GM18508 (cell line): ENCODE results near the gene ANKRD16.
A peak's percentile ranks its signal among the peaks of the same experiment; 100 is the strongest.

Experiments
- ATAC-seq: cut with Tn5 transposase; IDR thresholded peaks from one replicate; pipeline ENCODE4 v1.9.1; 2021; ENCODE audit warnings: moderate number of reproducible peaks; ENCODE audit not compliant: insufficient read depth, unreplicated experiment

Gene ANKRD16

GRCh38 chr10:5904227-5904626, 14.5 kb upstream of the ANKRD16 start:
- ATAC-seq, result peak; percentile 90

DNA sequence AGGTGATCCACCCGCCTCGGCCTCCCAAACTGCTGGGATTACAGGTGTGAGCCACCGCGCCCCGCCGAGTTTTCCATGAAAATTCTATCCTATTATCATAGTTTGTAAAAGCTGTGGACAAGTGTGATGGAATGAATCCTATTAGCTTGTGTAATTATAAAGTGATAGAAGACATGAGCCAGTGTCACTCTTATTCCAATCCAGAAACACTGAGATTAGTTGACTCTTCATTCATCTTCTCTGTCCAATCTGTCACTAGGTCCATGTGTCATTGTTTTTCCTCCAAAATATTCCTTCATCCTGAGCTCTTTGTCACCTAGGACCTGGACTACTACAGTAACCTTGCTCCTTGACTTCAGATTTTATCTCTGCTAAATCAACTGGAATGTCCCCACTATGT, 13.9 kb upstream of the ANKRD16 start:
- no peak for ATAC-seq

DNA sequence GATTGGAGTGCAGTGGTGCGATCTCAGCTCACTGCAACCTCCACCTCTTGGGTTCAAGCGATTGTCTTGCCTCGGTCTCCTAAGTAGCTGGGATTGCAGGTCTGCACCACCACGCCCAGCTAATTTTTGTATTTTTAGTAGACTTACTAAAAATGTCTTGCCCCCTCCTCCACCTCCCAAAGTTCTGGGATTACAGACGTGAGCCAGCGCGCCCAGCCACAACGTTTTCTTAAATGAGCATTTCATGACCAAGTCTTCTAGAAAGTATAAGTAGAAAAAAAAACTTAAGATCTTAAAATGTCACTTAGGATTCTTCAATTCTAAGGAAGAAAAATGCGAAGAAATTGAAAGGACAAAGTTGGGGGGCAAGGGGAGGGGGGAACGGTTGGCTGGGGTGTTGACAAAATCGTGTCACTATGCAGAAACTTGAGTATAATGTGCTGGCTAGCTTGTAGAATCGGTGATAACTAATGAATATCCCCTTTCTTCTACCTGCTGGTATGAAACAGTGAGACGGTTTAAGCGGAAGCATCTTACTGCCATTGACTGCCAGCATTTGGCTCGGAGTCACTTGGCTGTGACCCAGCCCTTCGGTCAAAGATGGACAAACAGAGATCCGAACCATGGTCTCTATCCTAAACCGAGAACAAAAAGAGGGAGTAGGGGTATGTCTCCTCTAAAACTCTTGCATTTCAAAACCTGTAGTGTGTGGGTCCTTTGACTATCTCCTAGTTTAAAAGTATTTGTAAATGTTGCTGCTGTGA, 13.0 kb upstream of the ANKRD16 start:
- no peak for ATAC-seq

- ATAC-seq, result no peak
Measured at GRCh38 chr10:5900247-5900646, 10.6 kb upstream of the ANKRD16 start.

GRCh38 chr10:5898163-5898562, 8.5 kb upstream of the ANKRD16 start:
- no peak for ATAC-seq

GRCh38 chr10:5897504-5897903, 7.8 kb upstream of the ANKRD16 start:
- ATAC-seq, result no peak

- ATAC-seq, result no peak
Measured at GRCh38 chr10:5897053-5897340, 7.3 kb upstream of the ANKRD16 start.

DNA sequence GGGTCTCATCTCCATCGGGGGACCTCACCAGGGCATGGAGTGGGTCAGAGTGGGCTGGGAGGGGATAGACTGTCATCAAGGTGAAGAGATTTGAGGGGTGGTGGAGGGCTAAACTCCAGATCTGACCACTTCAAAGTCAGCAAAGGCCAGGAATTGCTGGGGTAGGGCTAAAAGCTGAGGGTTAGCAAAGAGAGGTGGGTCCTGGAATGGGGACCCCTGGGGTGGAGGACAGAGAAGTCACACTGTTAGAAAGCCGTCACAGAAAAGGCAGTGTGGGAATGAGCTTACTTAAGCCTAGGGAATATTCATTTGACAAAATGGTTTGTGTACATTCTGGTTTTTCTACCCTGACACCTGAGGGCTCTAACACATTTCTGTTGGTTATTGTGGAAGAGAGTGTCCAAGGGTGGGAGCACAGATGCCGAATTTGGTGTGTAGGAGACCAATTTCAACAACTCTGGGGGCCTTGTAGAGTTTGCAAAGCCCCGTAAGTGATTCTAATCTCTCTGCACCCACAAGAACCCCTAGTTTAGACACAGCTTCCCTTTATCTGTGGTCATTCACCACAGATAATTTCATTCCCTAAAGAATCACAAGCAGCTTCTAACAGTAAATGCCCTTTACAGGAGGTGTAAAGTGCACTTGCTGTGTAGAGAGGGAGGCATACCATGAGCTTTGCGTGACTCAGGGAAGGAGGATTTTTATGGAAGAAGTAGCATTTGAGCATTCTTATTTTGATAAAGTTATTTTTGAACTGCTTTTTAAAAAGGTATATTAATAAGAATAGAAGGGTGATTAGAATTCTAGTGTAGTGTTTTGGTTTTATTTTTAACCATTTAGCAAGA, 6.7 kb upstream of the ANKRD16 start:
- no peak for ATAC-seq

GRCh38 chr10:5895804-5896203, 6.1 kb upstream of the ANKRD16 start:
- ATAC-seq, result peak; percentile 46

GRCh38 chr10:5895365-5895764, 5.7 kb upstream of the ANKRD16 start:
- ATAC-seq, result no peak

- ATAC-seq, result no peak
Measured at GRCh38 chr10:5894873-5895272, 5.2 kb upstream of the ANKRD16 start.

DNA sequence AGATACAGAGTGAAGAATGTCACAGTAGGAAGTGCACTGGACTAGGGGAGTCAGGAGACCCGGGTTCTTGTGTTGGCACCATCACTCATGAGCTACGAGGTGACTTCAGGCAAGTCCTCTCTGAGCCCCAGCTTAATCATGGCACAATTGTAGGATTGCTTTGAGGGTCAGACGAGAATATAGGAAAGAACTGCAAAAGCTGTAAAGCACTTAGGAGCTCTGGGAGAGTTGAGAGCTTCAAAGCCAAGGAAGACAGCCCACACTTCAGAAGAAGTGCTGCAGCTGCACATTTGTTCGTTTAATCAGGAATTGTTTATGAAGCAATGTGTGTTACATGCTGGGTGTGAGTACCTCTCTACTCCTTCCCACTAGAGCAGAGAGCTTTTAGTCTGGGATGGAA, 4.7 kb upstream of the ANKRD16 start:
- no peak for ATAC-seq

- ATAC-seq, result no peak
Measured at GRCh38 chr10:5893321-5893720, 3.6 kb upstream of the ANKRD16 start.

DNA sequence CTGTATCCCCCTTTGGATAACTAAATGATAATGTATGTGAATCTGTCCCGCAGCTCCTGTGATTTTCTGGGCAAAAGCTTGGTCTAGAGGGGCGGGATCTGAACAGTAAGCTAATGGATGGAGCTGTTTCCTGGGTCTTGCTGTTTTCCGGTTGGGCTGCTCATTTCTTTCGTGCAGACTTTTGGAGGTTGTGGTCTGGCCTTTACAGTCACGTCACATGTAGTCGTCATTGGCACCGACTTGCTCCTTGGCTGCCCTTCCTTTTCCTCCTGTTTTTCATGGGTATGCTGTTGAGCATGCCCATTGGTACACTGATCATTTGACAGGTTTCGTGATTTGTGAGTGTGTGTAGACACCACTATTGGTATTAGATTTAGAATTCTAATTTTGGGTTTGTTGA, 2.3 kb upstream of the ANKRD16 start:
- no peak for ATAC-seq

GRCh38 chr10:5891009-5891408, 1.3 kb upstream of the ANKRD16 start:
- ATAC-seq, result no peak

DNA sequence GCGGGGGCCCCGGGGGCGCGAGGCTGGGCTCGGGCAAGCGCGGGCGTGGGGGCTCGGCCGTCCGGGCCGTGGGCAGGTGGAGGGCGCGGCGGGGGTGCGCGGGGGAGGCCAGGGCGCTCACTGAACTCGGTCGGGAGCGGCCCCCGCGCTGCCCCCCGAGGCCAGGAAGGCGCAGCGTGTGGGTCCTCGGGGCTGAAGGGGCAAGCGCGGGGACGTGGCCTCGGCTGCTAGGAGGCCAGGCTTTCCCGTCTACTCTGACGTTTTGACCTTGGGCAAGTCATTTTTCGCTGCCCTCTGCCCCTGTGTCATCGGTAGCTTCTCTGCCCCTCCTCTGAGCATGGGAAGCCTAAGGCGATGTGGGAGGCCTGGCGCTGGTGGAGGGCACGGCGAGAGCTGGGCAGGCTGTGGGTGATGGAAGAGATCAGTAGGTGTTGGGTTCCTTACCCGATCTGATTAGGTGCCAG, 791 bp upstream of the ANKRD16 start:
- ATAC-seq, result no peak

DNA sequence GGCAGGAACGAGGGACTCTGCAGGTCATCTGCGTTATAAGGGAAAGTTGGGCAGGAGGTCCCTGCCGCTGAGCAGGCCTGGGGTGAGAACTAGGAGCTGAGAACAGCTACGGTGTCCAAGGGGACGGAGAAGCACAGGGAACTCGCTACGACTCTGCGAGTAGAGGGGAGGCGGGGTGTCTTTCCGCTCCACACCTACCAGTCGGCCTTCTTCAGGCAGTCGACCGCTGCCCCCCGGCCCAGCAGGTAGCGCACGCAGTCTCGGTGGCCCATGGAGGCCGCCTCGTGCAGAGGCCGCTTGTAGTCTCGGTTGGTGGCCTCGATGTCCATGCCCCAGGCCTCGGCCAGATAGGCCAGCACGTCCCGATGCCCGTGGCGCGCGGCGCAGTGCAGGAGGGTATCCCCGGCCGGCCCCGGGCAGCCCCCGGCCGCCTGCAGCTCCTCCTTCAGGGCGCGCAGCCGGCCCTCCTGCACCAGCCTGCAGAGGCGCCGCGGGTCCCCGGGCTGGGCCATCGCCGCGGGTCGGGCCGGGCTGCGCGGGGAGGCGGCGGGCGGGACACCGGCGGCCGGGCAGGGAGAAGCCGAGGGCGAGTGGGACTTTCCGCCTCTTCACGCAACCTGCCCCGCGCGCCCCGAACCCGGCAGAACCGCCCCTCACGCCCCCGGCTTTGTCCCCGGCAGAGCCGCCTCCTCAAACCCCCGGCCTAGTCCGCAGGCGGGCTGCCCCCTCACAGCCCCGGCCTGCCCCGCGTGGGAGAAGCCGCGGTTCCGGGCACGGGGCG, 660 bp downstream of the ANKRD16 start:
- ATAC-seq, result no peak

- ATAC-seq, result no peak
Measured at GRCh38 chr10:5888351-5888750, 1.3 kb downstream of the ANKRD16 start.

- no peak for ATAC-seq
Measured at GRCh38 chr10:5887641-5888040, 2.1 kb downstream of the ANKRD16 start.

- no peak for ATAC-seq
Measured at GRCh38 chr10:5887029-5887428, 2.7 kb downstream of the ANKRD16 start.

- ATAC-seq, result no peak
Measured at GRCh38 chr10:5885619-5886018, 4.1 kb downstream of the ANKRD16 start.
